HG03521 (cell line): ENCODE results near the gene LRIT2.

ENCODE experiments used
- ATAC-seq: cut with Tn5 transposase; IDR thresholded peaks from one replicate; pipeline ENCODE4 v1.9.1; 2021; ENCODE audit warnings: mild to moderate bottlenecking, moderate library complexity; ENCODE audit not compliant: unreplicated experiment

Gene LRIT2

GRCh38 chr10:84243759-84244158 is 18.4 kb upstream of the LRIT2 start:
- no peak for ATAC-seq

GRCh38 chr10:84241185-84241790 is 15.9 kb upstream of the LRIT2 start, which contains the start of gene LRIT1:
TSS of gene LRIT1 (minus strand) at chr10:84241546. CDS start at chr10:84241439, 107 bp downstream.
- ATAC-seq = no peak

- no peak for ATAC-seq
These were observed 13.6 kb upstream of the LRIT2 start for GRCh38 chr10:84238909-84239308.

- no peak for ATAC-seq
These were observed 12.1 kb upstream of the LRIT2 start for GRCh38 chr10:84237199-84238051.

GRCh38 chr10:84236807-84237198 is 11.5 kb upstream of the LRIT2 start:
- ATAC-seq = no peak

GRCh38 chr10:84235096-84235495 is 9.8 kb upstream of the LRIT2 start:
- no peak for ATAC-seq

- no peak for ATAC-seq
These were observed 9.1 kb upstream of the LRIT2 start for GRCh38 chr10:84234479-84234878.

- no peak for ATAC-seq
These were observed 8.6 kb upstream of the LRIT2 start for GRCh38 chr10:84233940-84234339.

GRCh38 chr10:84232376-84232775 is 7.0 kb upstream of the LRIT2 start:
- ATAC-seq = no peak

GRCh38 chr10:84230359-84230758 is 5.0 kb upstream of the LRIT2 start:
- no peak for ATAC-seq

- ATAC-seq = no peak
These were observed 2.5 kb upstream of the LRIT2 start for GRCh38 chr10:84227810-84228209.

- no peak for ATAC-seq
These were observed 1.3 kb upstream of the LRIT2 start for GRCh38 chr10:84226616-84227015.

GRCh38 chr10:84224411-84225028 is 824 bp downstream of the LRIT2 start:
- ATAC-seq = no peak

GRCh38 chr10:84221916-84222315 is 3.4 kb downstream of the LRIT2 start:
- ATAC-seq = no peak

GRCh38 chr10:84217746-84218145 is 7.6 kb downstream of the LRIT2 start:
- ATAC-seq = no peak

GRCh38 chr10:84216834-84217233 is 8.5 kb downstream of the LRIT2 start:
- no peak for ATAC-seq

- ATAC-seq = peak; percentile 86
These were observed 10.6 kb downstream of the LRIT2 start for GRCh38 chr10:84214612-84215235.

- peak; percentile 9 for ATAC-seq
These were observed 11.2 kb downstream of the LRIT2 start for GRCh38 chr10:84214046-84214572.

GRCh38 chr10:84213076-84213475 is 12.3 kb downstream of the LRIT2 start:
- ATAC-seq = no peak

GRCh38 chr10:84212014-84212413 is 13.3 kb downstream of the LRIT2 start:
- ATAC-seq = no peak

GRCh38 chr10:84211566-84211965 is 13.8 kb downstream of the LRIT2 start:
- no peak for ATAC-seq
